Measurements from ENCODE around the gene RASAL3. TPM values are rescaled to one million over a fixed set of nuclear protein-coding genes. Genes with fewer than 3 reads are reported as not detected.

Gene RASAL3
- polyA plus RNA-seq, 3 donors from 2014 or later, result 71.5 to 114 (median 89.1) TPM

Other genes starting within 250 kb of the RASAL3 start
- not detected for gene EPHX3, start 232.1 kb downstream of the RASAL3 start, polyA plus RNA-seq
- 10 to 100 TPM in 1 of 3 donors, 1 to 10 TPM in 2; 4.3 to 16.7 (median 7.0) TPM for gene BRD4, start 132.0 kb downstream of the RASAL3 start, polyA plus RNA-seq
- 10 to 100 TPM in 2 of 3 donors, 1 to 10 TPM in 1; 7.8 to 21.9 (median 11.1) TPM for gene AKAP8, start 84.8 kb downstream of the RASAL3 start, polyA plus RNA-seq
- gene AKAP8L, start 45.6 kb downstream of the RASAL3 start, polyA plus RNA-seq, result 10 to 100 TPM; 28.4 to 58.5 (median 29.6) TPM
- gene WIZ, start 14.6 kb downstream of the RASAL3 start, polyA plus RNA-seq, result 1 to 10 TPM in 1 of 3 donors, under 1 TPM in 1, not detected in 1; 0.78 to 1.5 TPM
- under 1 TPM in 2 of 3 donors, not detected in 1; 0.10 to 0.17 TPM for gene PGLYRP2, start 15.0 kb upstream of the RASAL3 start, polyA plus RNA-seq
- gene CYP4F22, start 44.0 kb upstream of the RASAL3 start, polyA plus RNA-seq, result 1 to 10 TPM in 2 of 3 donors, not detected in 1; 1.3 to 2.7 TPM
- not detected for gene CYP4F8, start 150.7 kb upstream of the RASAL3 start, polyA plus RNA-seq
- not detected for gene CYP4F3, start 176.4 kb upstream of the RASAL3 start, polyA plus RNA-seq
- not detected for gene CYP4F12, start 208.5 kb upstream of the RASAL3 start, polyA plus RNA-seq

Data from immature natural killer cell (primary cell).